ENCODE measurements around the gene APEX1.

GRCh38 chr14:20478894-20479293 is 23.9 kb downstream of the APEX1 start:
- TF ChIP-seq TOX (CRISPR knock-in tag; IDR thresholded peaks at IDR 0.05; ENCODE audit: borderline replicate concordance) (no peak), ZNF8 (CRISPR knock-in tag; IDR thresholded peaks at IDR 0.05) (no peak), ARNTL (CRISPR knock-in tag; IDR thresholded peaks at IDR 0.05; ENCODE audit: borderline replicate concordance, low read depth) (no peak), CSRNP3 (CRISPR knock-in tag; IDR thresholded peaks at IDR 0.05) (no peak), OSR1 (CRISPR knock-in tag; IDR thresholded peaks at IDR 0.05) (no peak), ZNF70 (CRISPR knock-in tag; IDR thresholded peaks at IDR 0.05) (no peak), ISL1 (CRISPR knock-in tag; IDR thresholded peaks at IDR 0.05) (no peak), PATZ1 (CRISPR knock-in tag; IDR thresholded peaks at IDR 0.05; ENCODE audit: borderline replicate concordance) (no peak)

All from SK-N-SH treated with all-trans-retinoic acid at 6 μM for 48 hours (cell line).